GM21447 (cell line): ENCODE data around the gene SLC8A2.

Experiments
- ATAC-seq: cut with Tn5 transposase; IDR thresholded peaks from one replicate; pipeline ENCODE4 v1.9.1; 2021; ENCODE audit not compliant: unreplicated experiment

Gene SLC8A2

DNA sequence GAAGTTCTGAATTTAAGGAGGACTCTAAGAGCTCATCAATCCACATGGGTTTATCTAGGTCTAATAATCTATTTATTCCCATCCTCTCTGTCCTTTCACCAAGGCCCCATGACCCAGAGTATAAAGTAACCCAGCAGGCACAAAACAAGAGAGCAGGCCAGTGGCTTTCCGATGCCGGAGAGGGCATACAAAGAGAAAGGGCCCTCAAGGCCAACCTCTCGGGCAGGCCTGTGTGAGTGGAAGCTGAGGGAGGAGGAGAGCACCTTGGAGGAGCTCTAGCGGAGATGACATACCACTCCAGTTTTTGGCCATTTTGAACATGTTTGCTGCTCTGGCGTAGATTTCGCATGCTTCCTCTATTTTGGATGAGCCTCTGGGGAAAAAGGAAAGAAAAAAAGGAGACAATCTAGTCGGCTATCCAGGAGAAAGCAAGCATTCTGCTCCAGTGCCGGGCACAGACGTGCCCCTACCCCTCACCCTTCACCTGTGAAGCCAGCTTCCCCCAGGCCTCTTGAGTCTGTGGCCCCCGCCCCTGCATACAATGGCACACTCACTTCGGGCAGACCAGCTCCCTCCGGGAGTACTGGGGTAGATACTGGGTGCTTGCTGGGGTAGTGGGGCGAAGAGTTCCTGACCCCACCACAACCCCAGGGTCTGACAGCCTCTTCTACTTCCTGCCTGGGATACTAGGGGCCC is 31.6 kb upstream of the SLC8A2 start:
- ATAC-seq = no peak

GRCh38 chr19:47499863-47500830 is 28.5 kb upstream of the SLC8A2 start:
- no peak for ATAC-seq

DNA sequence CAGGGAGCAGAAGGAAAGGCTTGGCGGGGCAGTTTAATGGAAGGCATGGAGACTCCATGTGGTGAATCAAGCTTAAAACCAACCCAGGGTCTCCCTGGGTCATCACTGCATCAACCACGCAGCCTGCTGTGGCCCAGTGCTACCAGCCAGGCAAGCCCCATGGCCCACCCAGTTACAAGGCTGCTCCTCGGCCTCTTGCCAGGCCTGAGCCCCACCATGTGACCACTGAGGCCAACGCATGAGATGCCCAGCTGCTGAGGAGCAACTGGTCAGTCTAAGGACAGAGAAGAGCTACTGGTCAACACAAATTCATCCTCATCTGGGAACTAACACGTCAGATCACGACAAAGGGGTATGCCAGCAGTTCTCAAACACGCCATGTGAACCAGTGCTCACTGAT is 27.7 kb upstream of the SLC8A2 start:
- ATAC-seq = no peak

DNA sequence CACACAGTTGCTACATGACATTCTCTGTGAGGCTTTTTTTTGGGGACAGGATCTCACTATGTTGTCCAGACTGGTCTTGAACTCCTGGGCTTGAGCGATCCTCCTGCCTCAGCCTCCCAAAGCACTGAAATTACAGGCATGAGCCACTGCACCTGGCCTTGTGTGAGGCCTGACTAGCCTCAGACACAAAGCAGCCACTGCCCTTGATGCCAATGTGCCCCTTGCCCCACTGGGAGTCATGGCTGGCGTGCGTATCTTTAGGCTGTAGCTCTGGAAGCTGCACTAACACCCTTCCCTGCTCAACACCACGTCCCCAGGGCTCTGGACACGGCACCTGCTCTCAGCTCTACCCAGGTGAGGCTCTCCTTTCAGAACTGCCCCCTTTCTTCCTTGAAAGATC is 26.9 kb upstream of the SLC8A2 start:
- ATAC-seq = no peak

GRCh38 chr19:47497821-47498520 is 26.3 kb upstream of the SLC8A2 start:
- ATAC-seq = no peak

- no peak for ATAC-seq
Observed at GRCh38 chr19:47497050-47497766, 25.5 kb upstream of the SLC8A2 start.

- ATAC-seq = no peak
Observed at GRCh38 chr19:47495478-47496372, 24.0 kb upstream of the SLC8A2 start.

DNA sequence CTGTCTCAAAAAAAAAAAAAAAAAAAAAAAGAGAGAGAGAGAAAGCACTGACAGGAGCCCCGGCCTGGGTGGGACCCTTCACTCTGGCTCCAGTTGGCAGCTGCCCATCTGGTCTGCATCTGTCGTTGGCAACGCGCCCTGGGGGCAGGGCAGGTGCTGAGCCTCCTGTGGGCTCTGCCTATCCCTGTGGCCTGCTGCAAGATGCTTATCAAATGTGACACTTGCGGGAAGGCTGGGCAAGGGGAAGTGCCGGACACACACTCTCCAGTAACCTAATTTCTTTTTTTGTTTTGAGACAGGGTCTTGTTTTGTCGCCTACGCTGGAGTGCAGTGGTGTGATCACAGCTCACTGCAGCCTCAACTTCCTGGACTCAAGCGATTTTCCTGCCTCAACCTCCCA is 23.0 kb upstream of the SLC8A2 start:
- ATAC-seq = no peak

- ATAC-seq = no peak
Observed at GRCh38 chr19:47494211-47494547, 22.5 kb upstream of the SLC8A2 start.

DNA sequence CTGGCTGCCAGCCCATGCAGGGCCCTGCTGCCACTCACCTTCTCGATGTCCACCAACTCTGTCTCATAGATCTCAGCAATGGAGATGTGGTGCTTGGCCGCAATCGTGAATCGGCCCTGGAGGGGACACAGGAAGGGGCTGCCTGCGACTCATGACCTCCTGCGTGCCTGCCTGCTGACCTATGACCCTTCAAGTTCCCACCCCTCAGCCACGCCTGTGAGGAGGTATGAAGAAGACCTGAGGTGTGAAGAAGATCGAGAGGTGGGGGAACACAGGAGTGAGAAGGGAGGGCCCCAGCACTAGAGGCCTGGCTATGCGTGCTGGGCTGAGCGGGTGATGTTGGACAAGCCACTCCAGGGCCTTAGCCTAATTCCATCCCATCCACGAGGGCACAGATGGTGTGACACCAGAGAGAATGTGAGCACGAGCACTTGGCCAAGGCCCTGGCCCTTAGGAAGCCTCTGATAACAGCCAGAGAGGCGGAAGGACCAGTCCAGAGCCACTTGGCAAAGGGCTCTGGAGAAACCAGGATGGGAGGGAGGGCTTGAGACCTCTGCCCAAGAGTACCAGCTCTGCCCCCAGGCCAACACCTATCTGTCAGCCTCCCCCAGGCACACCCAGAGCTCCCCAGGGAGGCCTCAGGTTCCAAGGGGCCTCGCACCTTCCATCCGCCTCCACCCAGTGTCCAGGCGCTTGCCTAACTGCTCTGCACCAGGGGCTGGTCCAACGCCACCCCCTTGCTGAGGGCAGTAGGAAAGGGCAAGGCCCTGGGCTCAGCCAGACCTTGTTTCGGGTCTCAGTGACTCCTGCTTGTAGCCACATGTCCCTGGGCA is 21.9 kb upstream of the SLC8A2 start:
- ATAC-seq = no peak

DNA sequence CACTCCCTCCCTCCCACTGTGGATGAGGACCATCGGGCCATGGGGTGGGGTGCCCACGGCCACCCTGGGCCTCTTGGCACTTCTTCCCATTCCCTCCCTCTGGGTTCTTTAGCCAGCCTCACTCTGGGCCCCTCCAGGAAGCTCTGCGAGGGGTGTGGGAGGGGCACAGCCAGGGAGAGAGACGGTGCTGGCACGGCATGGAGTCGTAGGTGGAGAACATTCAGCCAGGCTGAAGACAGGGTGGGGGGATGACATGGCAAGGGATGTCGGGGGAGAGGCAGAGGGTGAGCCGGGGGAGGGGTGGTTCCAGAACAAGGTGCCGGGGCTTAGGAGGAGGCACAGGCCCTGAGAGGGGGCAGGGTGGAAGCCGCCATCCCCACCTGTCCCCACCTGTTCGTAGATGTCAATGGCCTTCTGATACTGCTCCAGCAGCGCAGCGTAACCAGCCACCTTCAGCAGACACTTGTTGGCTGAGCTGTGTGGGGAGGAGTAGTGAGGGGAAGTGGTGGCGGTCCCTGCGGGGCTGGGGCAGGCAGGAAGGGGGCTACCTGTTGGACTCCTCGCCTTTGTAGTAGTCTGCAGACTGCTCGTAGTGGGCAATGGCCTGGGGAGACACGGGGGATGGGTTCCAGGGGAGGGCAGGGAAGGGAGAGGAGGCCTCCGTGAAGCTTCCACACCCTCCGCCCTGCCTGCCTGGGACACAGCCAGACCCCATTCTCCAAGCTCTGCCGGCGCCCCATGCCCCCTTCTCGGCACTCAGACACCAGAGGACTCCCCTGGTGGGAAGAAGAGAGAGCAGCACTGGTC is 21.1 kb upstream of the SLC8A2 start:
- no peak for ATAC-seq

GRCh38 chr19:47492137-47492533 is 20.4 kb upstream of the SLC8A2 start:
- no peak for ATAC-seq

- no peak for ATAC-seq
Observed at GRCh38 chr19:47491358-47492136, 19.9 kb upstream of the SLC8A2 start.

DNA sequence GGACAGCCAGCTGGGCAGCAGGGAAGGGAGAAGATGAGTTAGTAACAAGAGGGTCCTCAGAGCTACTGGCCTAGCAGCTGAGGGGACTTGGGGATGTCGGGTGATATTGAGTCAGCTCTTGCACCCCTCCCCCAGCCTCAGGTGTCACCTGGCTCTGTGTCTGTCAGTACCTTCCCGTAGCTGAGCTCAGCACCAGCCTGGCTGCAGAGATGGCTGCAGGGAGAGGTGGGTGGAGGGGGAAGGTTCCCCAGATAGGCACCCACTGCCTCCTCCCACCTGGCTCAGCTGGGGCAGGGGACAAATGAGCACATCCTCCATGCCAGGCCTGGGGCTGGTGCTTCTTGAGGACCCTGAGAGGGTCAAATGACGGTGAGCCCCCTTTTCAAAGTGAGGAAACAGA is 19.2 kb upstream of the SLC8A2 start:
- no peak for ATAC-seq

- ATAC-seq = no peak
Observed at GRCh38 chr19:47490031-47490430, 18.3 kb upstream of the SLC8A2 start.

- ATAC-seq = no peak
Observed at GRCh38 chr19:47489072-47489914, 17.6 kb upstream of the SLC8A2 start.
